WERI-Rb-1 (cell line): Measurements from ENCODE around the gene MC1R.
"Not testable (repeated sequence)": the region's sequence is repeated elsewhere in the genome, so short reads cannot be mapped to it uniquely, and the experiment has no call there.

Experiments used
- DNase-seq: peaks from one replicate; pipeline ENCODE4 v3.0.0-alpha.2; 2020
- H3K27ac ChIP-seq: fragments of 250-450 bp; sonication (Bioruptor Pico); 2 replicates; pipeline ENCODE4 v1.5.1; 2020; ENCODE audit warnings: mild to moderate bottlenecking, moderate library complexity
- H3K27me3 ChIP-seq: fragments of 250-450 bp; sonication (Bioruptor Pico); 2 replicates; pipeline ENCODE4 v1.5.1; 2021; ENCODE audit warnings: mild to moderate bottlenecking, low read depth, moderate library complexity; ENCODE audit not compliant: insufficient read depth, severe bottlenecking
- H3K36me3 ChIP-seq: fragments of 250-450 bp; sonication (Bioruptor Pico); 2 replicates; pipeline ENCODE4 v1.5.1; 2020; ENCODE audit warnings: mild to moderate bottlenecking, moderate library complexity
- H3K4me3 ChIP-seq: 2 replicates; pipeline ENCODE4 v1.5.1; 2011; ENCODE audit warnings: low read depth, mild to moderate bottlenecking, control low read depth, low read length
- H3K9me3 ChIP-seq: fragments of 250-450 bp; sonication (Bioruptor Pico); 2 replicates; pipeline ENCODE4 v1.5.1; 2021; ENCODE audit warnings: mild to moderate bottlenecking, moderate library complexity; ENCODE audit not compliant: severe bottlenecking
- TF ChIP-seq, protein P1 (sequence below): IDR thresholded peaks from 2 replicates; pipeline ENCODE4 v1.5.1; 2011; ENCODE audit warnings: low read depth, mild to moderate bottlenecking, control low read depth, inconsistent platforms, low read length

Gene MC1R

DNA sequence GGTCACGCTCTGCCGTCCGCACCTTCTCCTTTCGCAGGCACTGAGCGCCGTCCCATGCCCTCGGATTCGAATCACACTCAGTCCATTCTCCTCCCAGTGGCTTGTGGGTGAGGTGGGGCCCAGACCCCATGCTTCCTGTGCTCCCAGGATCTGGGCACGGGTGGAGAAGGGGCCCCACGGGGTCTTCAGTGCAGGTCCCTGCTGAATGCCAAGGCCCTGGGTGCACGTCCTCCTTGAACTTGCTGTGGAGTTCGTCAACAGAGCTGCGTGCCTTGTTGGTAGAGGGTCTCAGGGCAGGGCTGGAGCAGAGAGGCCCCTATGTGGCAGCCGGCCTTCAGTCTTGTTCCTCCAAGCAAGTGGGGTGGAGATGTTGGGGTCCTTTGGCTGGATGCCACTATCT lies 7.3 kb upstream of the MC1R start:
- TF ChIP-seq, protein P1, sequence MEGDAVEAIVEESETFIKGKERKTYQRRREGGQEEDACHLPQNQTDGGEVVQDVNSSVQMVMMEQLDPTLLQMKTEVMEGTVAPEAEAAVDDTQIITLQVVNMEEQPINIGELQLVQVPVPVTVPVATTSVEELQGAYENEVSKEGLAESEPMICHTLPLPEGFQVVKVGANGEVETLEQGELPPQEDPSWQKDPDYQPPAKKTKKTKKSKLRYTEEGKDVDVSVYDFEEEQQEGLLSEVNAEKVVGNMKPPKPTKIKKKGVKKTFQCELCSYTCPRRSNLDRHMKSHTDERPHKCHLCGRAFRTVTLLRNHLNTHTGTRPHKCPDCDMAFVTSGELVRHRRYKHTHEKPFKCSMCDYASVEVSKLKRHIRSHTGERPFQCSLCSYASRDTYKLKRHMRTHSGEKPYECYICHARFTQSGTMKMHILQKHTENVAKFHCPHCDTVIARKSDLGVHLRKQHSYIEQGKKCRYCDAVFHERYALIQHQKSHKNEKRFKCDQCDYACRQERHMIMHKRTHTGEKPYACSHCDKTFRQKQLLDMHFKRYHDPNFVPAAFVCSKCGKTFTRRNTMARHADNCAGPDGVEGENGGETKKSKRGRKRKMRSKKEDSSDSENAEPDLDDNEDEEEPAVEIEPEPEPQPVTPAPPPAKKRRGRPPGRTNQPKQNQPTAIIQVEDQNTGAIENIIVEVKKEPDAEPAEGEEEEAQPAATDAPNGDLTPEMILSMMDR: no peak
- Histone ChIP-seq H3K36me3 (peaks cover 8% of the 10 kb centered on the region; the same call in 1 of the 2 replicates), H3K27me3 (no peaks in the 10 kb centered on the region), H3K27ac (no peak overlapping the region), H3K4me3 (no peak overlapping the region), H3K9me3 (no peaks in the 10 kb centered on the region)
- DNase-seq: no peak

- DNase-seq: no peak
- H3K9me3 ChIP-seq: no peaks in the 10 kb centered on the region
- H3K27me3 ChIP-seq: no peaks in the 10 kb centered on the region
- H3K27ac ChIP-seq: no peak overlapping the region
- TF ChIP-seq, protein P1: no peak
- H3K4me3 ChIP-seq: no peak overlapping the region
- H3K36me3 ChIP-seq: peaks cover 8% of the 10 kb centered on the region; the same call in 1 of the 2 replicates
These were observed 6.5 kb upstream of the MC1R start for GRCh38 chr16:89912143-89912542.

DNA sequence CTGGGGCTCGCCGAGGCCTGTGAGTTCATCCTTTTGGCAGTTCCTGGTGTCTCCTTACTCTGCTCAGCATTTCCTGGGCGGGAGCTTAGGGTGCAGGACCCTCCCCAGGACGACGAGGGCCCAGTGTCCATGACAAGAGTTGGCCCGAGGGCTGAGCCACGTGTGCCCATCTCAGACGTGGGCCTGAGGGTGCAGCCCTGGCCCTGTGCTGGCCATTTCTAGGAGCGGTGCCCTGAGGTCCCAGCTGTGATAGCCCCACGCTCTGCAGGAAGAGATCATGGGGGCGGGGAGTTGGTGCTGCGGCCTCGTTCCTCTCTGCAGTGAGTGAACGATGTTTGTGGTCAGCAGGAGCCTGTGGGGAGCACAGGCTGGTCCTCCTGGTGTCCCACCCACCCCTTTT lies 6.0 kb upstream of the MC1R start:
- H3K36me3 ChIP-seq: peaks cover 8% of the 10 kb centered on the region; the same call in 1 of the 2 replicates
- no peaks in the 10 kb centered on the region for H3K27me3 ChIP-seq
- H3K9me3 ChIP-seq: no peaks in the 10 kb centered on the region
- no peak for DNase-seq
- TF ChIP-seq, protein P1: no peak
- H3K4me3 ChIP-seq: no peak overlapping the region
- H3K27ac ChIP-seq: no peak overlapping the region

- TF ChIP-seq, protein P1: no peak
- no peak for DNase-seq
- peaks cover 8% of the 10 kb centered on the region; the same call in 1 of the 2 replicates for H3K36me3 ChIP-seq
- H3K27ac ChIP-seq: no peak overlapping the region
- no peak overlapping the region for H3K4me3 ChIP-seq
- H3K27me3 ChIP-seq: no peaks in the 10 kb centered on the region
- H3K9me3 ChIP-seq: no peaks in the 10 kb centered on the region
These were observed 5.0 kb upstream of the MC1R start for GRCh38 chr16:89913408-89914387.

- not testable (repeated sequence) for H3K4me3 ChIP-seq, H3K36me3 ChIP-seq, H3K27ac ChIP-seq, H3K9me3 ChIP-seq, DNase-seq, H3K27me3 ChIP-seq
These were observed 3.9 kb upstream of the MC1R start for GRCh38 chr16:89914642-89915285.
